Neural cell (in vitro differentiated cells): Measurements from ENCODE around the gene GP2.
A peak's percentile ranks its signal among the peaks of the same experiment; 100 is the strongest.

ENCODE experiments used
- CTCF ChIP-seq: fragments of 450-650 bp; IDR thresholded peaks from 2 replicates; pipeline ENCODE4 v1.5.1; 2014; ENCODE audit warnings: antibody characterized with exemption, mild to moderate bottlenecking, moderate library complexity; ENCODE audit not compliant: poor library complexity, severe bottlenecking
- EP300 ChIP-seq: fragments of 450-650 bp; conservative IDR thresholded peaks from 2 replicates; pipeline ENCODE4 v1.6.1; 2014; ENCODE audit warnings: antibody characterized with exemption, mild to moderate bottlenecking, moderate library complexity; ENCODE audit not compliant: poor library complexity, severe bottlenecking
- EZH2 ChIP-seq: fragments of 200-600, 300-800 bp; shearing (Covaris generic), sonication (generic); IDR thresholded peaks from 2 replicates; pipeline ENCODE4 v1.6.1; 2014; ENCODE audit warnings: antibody characterized with exemption, low read length, borderline replicate concordance, mild to moderate bottlenecking; ENCODE audit not compliant: insufficient read depth, poor library complexity, severe bottlenecking
- POLR2AphosphoS5 ChIP-seq: IDR thresholded peaks from 2 replicates; pipeline ENCODE4 v1.6.1; 2012
- SMC3 ChIP-seq: fragments of 450-650 bp; conservative IDR thresholded peaks from 2 replicates; pipeline ENCODE4 v1.6.1; 2014; ENCODE audit warnings: antibody characterized with exemption, mild to moderate bottlenecking, moderate library complexity; ENCODE audit not compliant: poor library complexity
- TAF1 ChIP-seq: IDR thresholded peaks from 2 replicates; pipeline ENCODE4 v1.6.1; 2012; ENCODE audit warnings: low read depth

GRCh38 chr16:20263138-20263855, 64.0 kb downstream of the GP2 start:
- TF ChIP-seq CTCF (no peak), POLR2AphosphoS5 (peak; percentile 20), EZH2 (no peak), TAF1 (no peak), SMC3 (no peak), EP300 (no peak)
